Measurements from ENCODE around the gene NASP.

- TF ChIP-seq, protein P1, sequence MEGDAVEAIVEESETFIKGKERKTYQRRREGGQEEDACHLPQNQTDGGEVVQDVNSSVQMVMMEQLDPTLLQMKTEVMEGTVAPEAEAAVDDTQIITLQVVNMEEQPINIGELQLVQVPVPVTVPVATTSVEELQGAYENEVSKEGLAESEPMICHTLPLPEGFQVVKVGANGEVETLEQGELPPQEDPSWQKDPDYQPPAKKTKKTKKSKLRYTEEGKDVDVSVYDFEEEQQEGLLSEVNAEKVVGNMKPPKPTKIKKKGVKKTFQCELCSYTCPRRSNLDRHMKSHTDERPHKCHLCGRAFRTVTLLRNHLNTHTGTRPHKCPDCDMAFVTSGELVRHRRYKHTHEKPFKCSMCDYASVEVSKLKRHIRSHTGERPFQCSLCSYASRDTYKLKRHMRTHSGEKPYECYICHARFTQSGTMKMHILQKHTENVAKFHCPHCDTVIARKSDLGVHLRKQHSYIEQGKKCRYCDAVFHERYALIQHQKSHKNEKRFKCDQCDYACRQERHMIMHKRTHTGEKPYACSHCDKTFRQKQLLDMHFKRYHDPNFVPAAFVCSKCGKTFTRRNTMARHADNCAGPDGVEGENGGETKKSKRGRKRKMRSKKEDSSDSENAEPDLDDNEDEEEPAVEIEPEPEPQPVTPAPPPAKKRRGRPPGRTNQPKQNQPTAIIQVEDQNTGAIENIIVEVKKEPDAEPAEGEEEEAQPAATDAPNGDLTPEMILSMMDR (IDR thresholded peaks at IDR 0.05; ENCODE audit: extremely low read depth in 1 of 2, insufficient read depth in 1 of 2, low read depth in 1 of 2, low read length in 2 of 2) = no peak
- peak; percentile 98 for TF ChIP-seq POLR2A (IDR thresholded peaks at IDR 0.05; ENCODE audit: low read depth, low read length)
Measured at GRCh38 chr1:45583666-45584350, at the start of gene NASP.

All from endothelial cell of umbilical vein (primary cell).